SU-DHL-6 (cell line): ENCODE data around the gene CNTN5.

Experiments
- H2AFZ ChIP-seq: fragments of 200-600 bp; sonication (generic); 2 replicates; pipeline ENCODE4 v1.6.1; 2014; ENCODE audit warnings: low read depth, mild to moderate bottlenecking, moderate library complexity, mixed read lengths, antibody characterized with exemption, low read length; ENCODE audit not compliant: severe bottlenecking
- H3F3A ChIP-seq: fragments of 200-600 bp; shearing (Covaris generic); 2 replicates; pipeline ENCODE4 v1.6.0; 2016; ENCODE audit warnings: antibody characterized with exemption, mild to moderate bottlenecking; ENCODE audit not compliant: insufficient read depth
- H3K27ac ChIP-seq: fragments of 200-600 bp; sonication (generic); 2 replicates; pipeline ENCODE4 v1.5.1; 2016; ENCODE audit warnings: low read depth, mild to moderate bottlenecking, low read length, moderate library complexity, mixed read lengths
- H3K27me3 ChIP-seq: fragments of 200-600 bp; sonication (generic), shearing (Covaris generic); 2 replicates; pipeline ENCODE4 v1.6.0; 2014; ENCODE audit warnings: mild to moderate bottlenecking, low read length
- H3K36me3 ChIP-seq: fragments of 200-600 bp; sonication (generic); 2 replicates; pipeline ENCODE4 v1.6.1; 2014; ENCODE audit warnings: mild to moderate bottlenecking, low read length, mixed read lengths
- H3K4me2 ChIP-seq: fragments of 300-600, 200-600 bp; shearing (Covaris generic), sonication (generic); 2 replicates; pipeline ENCODE4 v1.6.0; 2014; ENCODE audit warnings: low read length, low read depth, mild to moderate bottlenecking; ENCODE audit not compliant: poor library complexity, severe bottlenecking
- H3K4me3 ChIP-seq: fragments of 200-600 bp; sonication (generic); 2 replicates; pipeline ENCODE4 v1.5.1; 2014; ENCODE audit warnings: antibody characterized with exemption, low read length, mild to moderate bottlenecking, mixed read lengths; ENCODE audit not compliant: insufficient read depth, poor library complexity, severe bottlenecking
- H3K79me2 ChIP-seq: fragments of 200-600 bp; sonication (generic); 2 replicates; pipeline ENCODE4 v1.6.1; 2014; ENCODE audit warnings: mild to moderate bottlenecking, low read length, moderate library complexity; ENCODE audit not compliant: insufficient read depth
- H3K9ac ChIP-seq: fragments of 200-600 bp; sonication (generic); 2 replicates; pipeline ENCODE4 v1.7.0; 2014; ENCODE audit warnings: mild to moderate bottlenecking, low read length
- H3K9me2 ChIP-seq: fragments of 200-600 bp; sonication (generic); replicated peaks from 2 replicates; pipeline ENCODE4 v1.6.1; 2014; ENCODE audit warnings: low read length; ENCODE audit not compliant: insufficient read depth
- H3K9me3 ChIP-seq: fragments of 200-600 bp; sonication (generic); 2 replicates; pipeline ENCODE4 v1.6.1; 2014; ENCODE audit warnings: low read length, mixed read lengths; ENCODE audit not compliant: insufficient read depth
- H4K20me1 ChIP-seq: fragments of 200-600 bp; sonication (generic); 2 replicates; pipeline ENCODE4 v1.6.1; 2014; ENCODE audit warnings: low read depth, mild to moderate bottlenecking, antibody characterized with exemption, low read length, moderate library complexity, mixed read lengths
- CTCF ChIP-seq: fragments of 200-600 bp; sonication (generic); IDR thresholded peaks from one replicate; pipeline ENCODE4 v1.5.1; 2017; ENCODE audit warnings: antibody characterized with exemption, mild to moderate bottlenecking, low read length, moderate library complexity; ENCODE audit not compliant: insufficient read depth, poor library complexity, severe bottlenecking
- EZH2phosphoT487 ChIP-seq: fragments of 200-600 bp; sonication (generic), shearing (Covaris generic); conservative IDR thresholded peaks from 2 replicates; pipeline ENCODE4 v1.6.1; 2018; ENCODE audit warnings: mild to moderate bottlenecking, antibody characterized with exemption, low read length, moderate library complexity, mixed read lengths

Gene CNTN5

GRCh38 chr11:99630629-99631028, 609.9 kb downstream of the CNTN5 start:
- no peak overlapping the region for H3K4me3 ChIP-seq
- H3K9ac ChIP-seq = no peak overlapping the region
- no peaks in the 10 kb centered on the region for H3K9me2 ChIP-seq
- H4K20me1 ChIP-seq = no peaks in the 10 kb centered on the region
- no peak overlapping the region for H3K4me2 ChIP-seq
- H3K27ac ChIP-seq = no peak overlapping the region
- H2AFZ ChIP-seq = no peak overlapping the region
- no peak for TF ChIP-seq EZH2phosphoT487
- TF ChIP-seq CTCF = no peak
- H3K79me2 ChIP-seq = no peaks in the 10 kb centered on the region
- no peaks in the 10 kb centered on the region for H3K9me3 ChIP-seq
- no peaks in the 10 kb centered on the region for H3K27me3 ChIP-seq
- no peaks in the 10 kb centered on the region for H3K36me3 ChIP-seq
- H3F3A ChIP-seq = no peaks in the 10 kb centered on the region

GRCh38 chr11:99631618-99632017, 610.9 kb downstream of the CNTN5 start:
- H3K27me3 ChIP-seq = no peaks in the 10 kb centered on the region
- no peak overlapping the region for H3K4me3 ChIP-seq
- no peaks in the 10 kb centered on the region for H3K79me2 ChIP-seq
- no peaks in the 10 kb centered on the region for H4K20me1 ChIP-seq
- H3K4me2 ChIP-seq = no peak overlapping the region
- no peaks in the 10 kb centered on the region for H3K9me3 ChIP-seq
- no peaks in the 10 kb centered on the region for H3K36me3 ChIP-seq
- no peaks in the 10 kb centered on the region for H3K9me2 ChIP-seq
- TF ChIP-seq CTCF = no peak
- TF ChIP-seq EZH2phosphoT487 = no peak
- no peak overlapping the region for H3K9ac ChIP-seq
- no peak overlapping the region for H3K27ac ChIP-seq
- H2AFZ ChIP-seq = no peak overlapping the region
- no peaks in the 10 kb centered on the region for H3F3A ChIP-seq

DNA sequence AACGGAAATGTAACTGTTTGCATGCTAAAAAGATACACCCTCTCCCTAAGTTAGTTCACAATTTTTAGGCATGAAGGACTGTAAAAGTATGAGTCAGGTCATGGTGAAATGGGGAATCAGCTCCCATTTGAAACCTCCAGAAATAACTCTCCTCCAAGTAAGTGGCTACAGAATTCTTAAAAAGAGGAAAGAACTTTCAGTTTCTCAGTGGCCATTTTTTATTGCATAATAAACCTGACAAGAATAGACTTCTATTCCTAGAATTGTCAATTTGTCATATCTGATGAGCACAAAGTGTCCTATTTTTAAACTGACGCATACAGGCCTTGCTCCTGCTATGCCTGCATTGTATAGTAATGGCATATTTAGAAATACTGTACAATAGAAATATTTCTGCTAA, 612.2 kb downstream of the CNTN5 start:
- Histone ChIP-seq H3F3A (no peaks in the 10 kb centered on the region), H3K27me3 (no peaks in the 10 kb centered on the region), H2AFZ (no peak overlapping the region), H3K36me3 (no peaks in the 10 kb centered on the region), H3K4me3 (no peak overlapping the region), H3K9ac (no peak overlapping the region), H3K79me2 (no peaks in the 10 kb centered on the region), H3K27ac (no peak overlapping the region), H3K9me2 (no peaks in the 10 kb centered on the region), H4K20me1 (no peaks in the 10 kb centered on the region), H3K9me3 (no peaks in the 10 kb centered on the region), H3K4me2 (no peak overlapping the region)
- TF ChIP-seq EZH2phosphoT487 = no peak

GRCh38 chr11:99634581-99634980, 613.8 kb downstream of the CNTN5 start:
- Histone ChIP-seq H4K20me1 (no peaks in the 10 kb centered on the region), H3K27me3 (no peaks in the 10 kb centered on the region), H3K4me3 (no peak overlapping the region), H2AFZ (no peak overlapping the region), H3K79me2 (no peaks in the 10 kb centered on the region), H3K9ac (no peak overlapping the region), H3K4me2 (no peak overlapping the region), H3K27ac (no peak overlapping the region), H3F3A (no peaks in the 10 kb centered on the region), H3K36me3 (no peaks in the 10 kb centered on the region), H3K9me3 (no peaks in the 10 kb centered on the region), H3K9me2 (no peaks in the 10 kb centered on the region)
- TF ChIP-seq EZH2phosphoT487 (no peak), CTCF (no peak)
